T-cell (primary cell): ENCODE results near the gene RSF1. TPM values are rescaled to one million over a fixed set of nuclear protein-coding genes. Genes with fewer than 3 reads are reported as not detected.

Source experiments
- ATAC-seq, 4 experiments: fragments of 200-7000 bp in 3 of 4; fragments of 150-1000 bp in 1 of 4; cut with Tn5 transposase; replicated peaks in 1 of 4; 1 replicate in 3 of 4; 2 replicates in 1 of 4; pipeline ENCODE4 v1.10.0; 2021; ENCODE audit warnings: moderate library complexity in 3 of 4, mild to moderate bottlenecking in 2 of 4, moderate number of reproducible peaks in 1 of 4
- CTCF ChIA-PET, 2 donors: fragments of 300-600 bp; sonication (Branson Sonifier 250); formaldehyde crosslinking; loops; one replicate each; lab custom pipeline; 2022; ENCODE audit warnings: antibody characterized with exemption in 2 of 2; lab: Charles Lee
- POLR2A ChIA-PET, 2 donors: fragments of 300-600 bp; sonication (Branson Sonifier 250); formaldehyde crosslinking; loops; one replicate each; lab custom pipeline; 2022; ENCODE audit warnings: antibody characterized with exemption in 2 of 2; lab: Charles Lee
- DNase-seq, 35 experiments: peaks; one replicate each; pipeline versions ENCODE4 v3.0.0 to v3.0.0-alpha.2; 2013 to 2023
- H3K27ac ChIP-seq: one replicate; pipeline ENCODE4 v1.5.1; 2013; ENCODE audit warnings: low read length
- H3K27me3 ChIP-seq, 2 experiments: replicated peaks in 1 of 2; 1 replicate in 1 of 2; 2 replicates in 1 of 2; pipeline versions ENCODE4 v1.6.1 to v1.7.0; 2013; ENCODE audit warnings: low read length in 1 of 2, mixed read lengths in 1 of 2; ENCODE audit not compliant: control insufficient read depth in 2 of 2, insufficient read depth in 2 of 2; ENCODE audit errors: extremely low read depth in 1 of 2
- H3K36me3 ChIP-seq, 2 donors: 1 replicate in 1 of 2; 2 replicates in 1 of 2; pipeline versions ENCODE4 v1.6.1 to v1.7.0; 2013; ENCODE audit warnings: low read length in 1 of 2; ENCODE audit not compliant: control insufficient read depth in 2 of 2, insufficient read depth in 1 of 2; ENCODE audit errors: extremely low read depth in 1 of 2
- H3K4me1 ChIP-seq, 2 experiments: 1 replicate in 1 of 2; 2 replicates in 1 of 2; pipeline versions ENCODE4 v1.6.1 to v1.7.0; 2013; ENCODE audit warnings: low read length in 2 of 2, mixed read lengths in 1 of 2; ENCODE audit not compliant: insufficient read depth in 2 of 2, control insufficient read depth in 1 of 2; ENCODE audit errors: extremely low read depth in 1 of 2
- H3K4me3 ChIP-seq, 2 donors: 1 replicate in 1 of 2; 2 replicates in 1 of 2; pipeline versions ENCODE4 v1.5.1 to v1.7.0; 2013; ENCODE audit warnings: mild to moderate bottlenecking in 2 of 2, low read length in 1 of 2, moderate library complexity in 1 of 2; ENCODE audit not compliant: control insufficient read depth in 1 of 2; ENCODE audit errors: extremely low read depth in 1 of 2
- H3K9me3 ChIP-seq: 2 replicates; pipeline ENCODE4 v1.7.0; 2013
- H3K27ac Mint-ChIP-seq, 2 donors: one replicate each; pipeline ENCODE4 v1.8.0; 2020 to 2021; ENCODE audit warnings: mild to moderate bottlenecking in 2 of 2, mixed read lengths in 2 of 2
- H3K27me3 Mint-ChIP-seq, 2 donors: one replicate each; pipeline ENCODE4 v1.8.0; 2021 to 2022; ENCODE audit warnings: mixed read lengths in 2 of 2
- H3K36me3 Mint-ChIP-seq: one replicate; pipeline ENCODE4 v1.8.0; 2021; ENCODE audit warnings: mixed read lengths
- H3K4me1 Mint-ChIP-seq, 3 donors: one replicate each; pipeline ENCODE4 v1.8.0; 2020 to 2022; ENCODE audit warnings: mixed read lengths in 3 of 3, mild to moderate bottlenecking in 1 of 3
- H3K4me3 Mint-ChIP-seq, 3 donors: one replicate each; pipeline ENCODE4 v1.8.0; 2020 to 2022; ENCODE audit warnings: mild to moderate bottlenecking in 3 of 3, mixed read lengths in 3 of 3, moderate library complexity in 3 of 3
- H3K9me3 Mint-ChIP-seq, 3 donors: one replicate each; pipeline ENCODE4 v1.8.0; 2020 to 2022; ENCODE audit warnings: mixed read lengths in 3 of 3
- WGBS: methylation state at CpG from one replicate; pipeline ENCODE4 v1.1.5; 2013; ENCODE audit warnings: missing lambda C conversion rate; ENCODE audit not compliant: insufficient coverage; 5-methylcytosine and 5-hydroxymethylcytosine counted together
- total RNA-seq, 35 experiments: library from RNA in 6 of 35; stranded (reverse) in 6 of 35; fragments of 120-200 nt in 1 of 35; gene quantifications; one replicate each; pipeline versions ENCODE4 v1.2.1 to v1.2.4 and lab custom pipeline; 2013 to 2026

RSF1 gene
- total RNA-seq, 5 donors from 2014 or later (not counting 1 experiment from before 2014, with no cell fraction given) = 81.5 to 96.8 (median 91.2) TPM

DNA sequence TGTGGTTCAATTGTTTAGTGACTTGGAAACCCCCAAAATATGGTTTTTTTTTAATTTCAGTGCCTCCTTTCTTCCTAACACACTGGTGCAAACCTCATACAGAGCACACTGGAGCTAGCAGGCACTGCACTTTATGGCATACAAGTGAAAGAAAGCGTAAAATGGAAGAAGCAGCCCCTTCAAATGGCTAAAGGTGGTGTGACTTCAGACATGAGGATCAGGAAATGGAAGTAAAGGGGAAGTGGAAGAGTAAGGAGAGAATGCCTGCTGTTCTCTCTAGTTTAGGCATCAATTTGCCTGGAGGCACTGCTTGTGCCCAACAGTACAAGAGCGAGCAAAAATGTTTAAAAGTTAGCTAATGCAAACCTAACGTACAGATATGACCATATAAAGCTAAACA, 5.7 kb downstream of the RSF1 start:
- ATAC-seq = no peak
- Mint-ChIP-seq H3K9me3 (peaks cover 0 to 4% (median 0%) of the 10 kb centered on the region in 3 donors), H3K4me1 (peaks cover 60 to 78% (median 74%) of the 10 kb centered on the region in 3 donors), H3K4me3 (no peak overlapping the region), H3K27ac (no peak overlapping the region), H3K27me3 (no peaks in the 10 kb centered on the region), H3K36me3 (peaks cover 29% of the 10 kb centered on the region)
- no peaks in the 10 kb centered on the region for H3K27me3 ChIP-seq
- no peak overlapping the region for H3K4me3 ChIP-seq
- DNase-seq = no peak
- H3K9me3 ChIP-seq = no peaks in the 10 kb centered on the region
- H3K36me3 ChIP-seq = peaks cover 0 to 15% of the 10 kb centered on the region in 2 donors
- WGBS = 100% methylated on average over 1 of the region's 3 CpGs
- ChIA-PET CTCF (no interaction called here), POLR2A (interaction anchor here in 1 of 2 donors (0.6 kb wide), 1 partner anchor 139 kb away, joined by 4 read pairs; no protein-coding TSS in a partner anchor)
- peaks cover 12 to 22% of the 10 kb centered on the region in 2 experiments for H3K4me1 ChIP-seq
- H3K27ac ChIP-seq = no peak overlapping the region

GRCh38 chr11:77813256-77813655, 7.3 kb downstream of the RSF1 start:
- no peak for DNase-seq
- 98% methylated on average over 6 of the region's 9 CpGs for WGBS
- H3K4me3 ChIP-seq = no peak overlapping the region
- peaks cover 0 to 17% of the 10 kb centered on the region in 2 donors for H3K36me3 ChIP-seq
- H3K36me3 Mint-ChIP-seq = peaks cover 30% of the 10 kb centered on the region
- no peak overlapping the region for H3K27ac Mint-ChIP-seq
- H3K27ac ChIP-seq = no peak overlapping the region
- no peaks in the 10 kb centered on the region for H3K27me3 Mint-ChIP-seq
- no peaks in the 10 kb centered on the region for H3K9me3 ChIP-seq
- peaks cover 6 to 16% of the 10 kb centered on the region in 2 experiments for H3K4me1 ChIP-seq
- ChIA-PET CTCF (no interaction called here), POLR2A (no interaction called here)
- H3K27me3 ChIP-seq = no peaks in the 10 kb centered on the region
- ATAC-seq = no peak
- H3K9me3 Mint-ChIP-seq = peaks cover 0 to 4% (median 0%) of the 10 kb centered on the region in 3 donors
- H3K4me3 Mint-ChIP-seq = no peak overlapping the region
- peaks cover 61 to 80% (median 73%) of the 10 kb centered on the region in 3 donors for H3K4me1 Mint-ChIP-seq

- H3K4me1 ChIP-seq = no peaks in the 10 kb centered on the region
- DNase-seq (no peak), ATAC-seq (no peak)
- H3K9me3 Mint-ChIP-seq = no peaks in the 10 kb centered on the region
- H3K36me3 Mint-ChIP-seq = peaks cover 32% of the 10 kb centered on the region
- H3K4me3 ChIP-seq = no peak overlapping the region
- ChIA-PET POLR2A (no interaction called here), CTCF (interaction anchor here in 1 of 2 donors (1.0 kb wide), 1 partner anchor 24 kb away, joined by 3 read pairs; no protein-coding TSS in a partner anchor)
- no peaks in the 10 kb centered on the region for H3K27me3 ChIP-seq
- H3K9me3 ChIP-seq = no peaks in the 10 kb centered on the region
- H3K27ac ChIP-seq = no peak overlapping the region
- 76% methylated on average over 2 of the region's 2 CpGs for WGBS
- H3K27ac Mint-ChIP-seq = no peak overlapping the region
- peaks cover 65 to 72% (median 68%) of the 10 kb centered on the region in 3 donors for H3K4me1 Mint-ChIP-seq
- peaks cover 0 to 14% of the 10 kb centered on the region in 2 donors for H3K36me3 ChIP-seq
- no peaks in the 10 kb centered on the region for H3K27me3 Mint-ChIP-seq
- no peak overlapping the region for H3K4me3 Mint-ChIP-seq
Measured at GRCh38 chr11:77806993-77807392, 13.5 kb downstream of the RSF1 start.

DNA sequence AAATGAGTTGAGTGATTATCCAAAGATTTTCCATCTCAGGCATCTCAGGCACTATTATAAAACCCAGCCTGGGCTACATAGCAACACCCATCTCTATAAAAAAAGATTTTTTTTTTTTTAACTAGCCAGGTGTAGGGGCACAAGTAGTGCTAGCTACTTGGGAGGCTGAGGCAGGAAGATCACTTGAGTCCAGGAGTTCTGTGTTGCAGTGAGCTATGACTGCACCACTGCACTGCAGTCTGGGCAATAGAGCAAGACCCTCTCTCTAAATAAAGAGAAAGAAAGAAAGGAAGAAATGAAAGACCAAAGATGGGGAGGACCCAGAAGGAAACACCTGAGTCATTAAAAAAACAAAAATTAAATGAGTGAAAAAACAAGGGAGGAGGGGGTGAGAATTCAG, 14.1 kb downstream of the RSF1 start:
- Mint-ChIP-seq H3K4me1 (peaks cover 62 to 74% (median 69%) of the 10 kb centered on the region in 3 donors), H3K9me3 (no peaks in the 10 kb centered on the region), H3K36me3 (peaks cover 29% of the 10 kb centered on the region), H3K27ac (peak overlapping the region; percentile 18 to 63), H3K4me3 (no peak overlapping the region), H3K27me3 (no peaks in the 10 kb centered on the region)
- H3K36me3 ChIP-seq = peaks cover 0 to 10% of the 10 kb centered on the region in 2 donors
- no peaks in the 10 kb centered on the region for H3K4me1 ChIP-seq
- POLR2A ChIA-PET = interaction anchor here in 1 of 2 donors (0.7 kb wide), 2 partner anchors 33 to 744 kb away, joined by 4 to 5 read pairs; no protein-coding TSS in a partner anchor
- DNase-seq (no peak), ATAC-seq (no peak)
- no peaks in the 10 kb centered on the region for H3K9me3 ChIP-seq
- no peak overlapping the region for H3K27ac ChIP-seq
- no peak overlapping the region for H3K4me3 ChIP-seq
- CTCF ChIA-PET = interaction anchor here (0.7 to 1.0 kb wide), 2 partner anchors 23 to 181 kb away, joined by 3 read pairs; no protein-coding TSS in a partner anchor
- no peaks in the 10 kb centered on the region for H3K27me3 ChIP-seq

- H3K27ac Mint-ChIP-seq = peak overlapping the region in 1 of 2 donors; percentile 57
- DNase-seq (no peak), ATAC-seq (no peak)
- no peak overlapping the region for H3K4me3 ChIP-seq
- peaks cover 18% of the 10 kb centered on the region for H3K36me3 Mint-ChIP-seq
- WGBS = 76% methylated on average over 2 of the region's 3 CpGs
- no peaks in the 10 kb centered on the region for H3K9me3 Mint-ChIP-seq
- no peaks in the 10 kb centered on the region for H3K36me3 ChIP-seq
- CTCF ChIA-PET = no interaction called here
- no peaks in the 10 kb centered on the region for H3K27me3 Mint-ChIP-seq
- no peak overlapping the region for H3K27ac ChIP-seq
- no peak overlapping the region for H3K4me3 Mint-ChIP-seq
- H3K27me3 ChIP-seq = no peaks in the 10 kb centered on the region
- peaks cover 0 to 10% of the 10 kb centered on the region in 2 experiments for H3K4me1 ChIP-seq
- peaks cover 58 to 73% (median 70%) of the 10 kb centered on the region in 3 donors for H3K4me1 Mint-ChIP-seq
- no peaks in the 10 kb centered on the region for H3K9me3 ChIP-seq
- POLR2A ChIA-PET = no interaction called here
Measured at GRCh38 chr11:77801477-77801876, 19.0 kb downstream of the RSF1 start.

GRCh38 chr11:77800449-77800848, 20.1 kb downstream of the RSF1 start:
- ChIA-PET POLR2A (interaction anchor here in 1 of 2 donors (0.6 kb wide), 1 partner anchor 26 kb away, joined by 5 read pairs; no protein-coding TSS in a partner anchor), CTCF (no interaction called here)
- Mint-ChIP-seq H3K36me3 (peaks cover 18% of the 10 kb centered on the region), H3K4me1 (peaks cover 58 to 75% (median 73%) of the 10 kb centered on the region in 3 donors), H3K9me3 (no peaks in the 10 kb centered on the region), H3K27ac (peak overlapping the region in 1 of 2 donors; percentile 45), H3K27me3 (no peaks in the 10 kb centered on the region), H3K4me3 (no peak overlapping the region)
- H3K4me3 ChIP-seq = no peak overlapping the region
- H3K27ac ChIP-seq = no peak overlapping the region
- peaks cover 0 to 10% of the 10 kb centered on the region in 2 experiments for H3K4me1 ChIP-seq
- H3K9me3 ChIP-seq = no peaks in the 10 kb centered on the region
- ATAC-seq (no peak), DNase-seq (no peak)
- no peaks in the 10 kb centered on the region for H3K36me3 ChIP-seq
- H3K27me3 ChIP-seq = no peaks in the 10 kb centered on the region
